HG02623 (cell line): ENCODE results near the gene MMP24OS.
"Not testable (repeated sequence)": the region's sequence is repeated elsewhere in the genome, so short reads cannot be mapped to it uniquely, and the experiment has no call there.

Experiments
- ATAC-seq: cut with Tn5 transposase; IDR thresholded peaks from one replicate; pipeline ENCODE4 v1.9.1; 2021; ENCODE audit warnings: moderate library complexity; ENCODE audit not compliant: unreplicated experiment

MMP24OS gene

GRCh38 chr20:35252598-35252997 is 25.3 kb downstream of the MMP24OS start:
- ATAC-seq = not testable (repeated sequence)

DNA sequence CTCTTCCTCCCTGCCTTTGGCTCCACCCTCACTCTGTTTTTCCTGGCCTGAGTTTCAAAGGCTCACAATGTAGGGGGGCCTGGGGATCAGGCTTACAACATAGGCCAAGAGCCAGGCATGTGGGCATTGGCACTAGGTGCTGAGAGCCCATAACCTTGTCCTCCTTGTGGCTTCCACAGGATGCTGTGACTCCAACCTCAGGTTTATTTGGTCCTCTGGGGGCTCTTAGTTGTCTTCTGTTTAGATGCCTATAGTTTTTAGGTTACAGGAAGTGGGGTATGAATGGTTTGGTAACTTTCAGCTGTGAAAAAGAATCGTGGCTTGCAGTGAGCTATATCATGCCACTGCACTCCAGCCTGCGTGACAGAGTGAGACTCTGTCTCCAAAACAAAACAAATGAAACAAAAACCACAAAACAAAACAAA is 25.9 kb downstream of the MMP24OS start:
- ATAC-seq = no peak

DNA sequence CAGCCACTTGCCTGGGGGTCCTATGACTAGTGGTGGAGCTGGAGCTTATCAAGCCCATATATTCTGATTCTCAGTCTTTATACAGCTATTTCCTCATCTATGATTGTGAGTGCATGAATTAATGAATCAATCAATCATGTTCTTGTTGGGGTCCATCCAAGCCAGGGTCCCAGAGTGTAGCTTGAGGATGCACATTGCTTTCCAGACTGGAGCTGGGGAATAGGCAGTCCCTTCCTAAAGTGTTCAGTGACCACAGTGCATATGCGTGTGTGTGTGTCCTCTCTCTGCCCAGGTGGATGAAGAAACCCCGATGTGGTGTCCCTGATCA is 26.3 kb downstream of the MMP24OS start:
- no peak for ATAC-seq

DNA sequence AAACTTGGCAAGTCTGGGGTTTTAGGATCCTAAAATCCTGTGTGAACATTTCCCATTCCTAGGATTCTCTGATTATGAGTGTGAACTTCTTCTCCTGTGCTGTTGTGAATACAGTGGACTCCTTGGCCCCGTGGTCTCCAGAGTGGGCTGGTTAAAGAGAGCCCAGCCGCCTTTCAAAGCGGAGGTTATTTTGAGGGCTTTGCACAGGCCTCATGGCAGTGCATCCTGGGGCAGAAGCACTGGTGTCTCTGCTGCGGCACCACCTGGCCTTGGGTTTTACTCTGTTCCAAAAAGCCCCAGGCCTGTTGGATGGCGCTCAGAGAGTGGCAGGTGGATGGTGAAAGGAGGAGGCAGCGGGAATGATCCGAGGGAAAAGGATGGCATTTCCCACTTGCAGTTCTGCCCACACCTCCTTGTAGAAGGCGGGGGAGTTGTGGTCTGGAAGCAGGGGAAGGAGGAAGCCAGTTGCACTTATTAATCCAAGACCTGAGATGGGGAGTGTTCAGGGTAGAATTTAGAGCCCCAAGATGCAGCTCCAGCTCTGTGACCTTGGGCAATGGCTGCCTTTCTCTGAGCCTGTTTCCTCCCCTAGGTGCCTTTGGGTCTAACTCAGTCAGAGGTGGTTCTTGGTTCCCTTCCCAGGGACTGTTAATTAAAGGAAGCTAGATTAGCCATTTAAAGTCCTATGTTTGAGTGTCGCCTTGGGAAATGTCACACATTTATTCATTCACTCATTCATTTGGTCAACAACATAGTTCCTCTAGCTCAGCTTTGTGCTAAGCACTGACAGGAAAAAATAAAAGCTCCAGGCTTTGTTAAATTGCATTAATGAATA is 29.1 kb downstream of the MMP24OS start:
- no peak for ATAC-seq

- no peak for ATAC-seq
These were observed 31.2 kb downstream of the MMP24OS start for GRCh38 chr20:35246723-35247122.

DNA sequence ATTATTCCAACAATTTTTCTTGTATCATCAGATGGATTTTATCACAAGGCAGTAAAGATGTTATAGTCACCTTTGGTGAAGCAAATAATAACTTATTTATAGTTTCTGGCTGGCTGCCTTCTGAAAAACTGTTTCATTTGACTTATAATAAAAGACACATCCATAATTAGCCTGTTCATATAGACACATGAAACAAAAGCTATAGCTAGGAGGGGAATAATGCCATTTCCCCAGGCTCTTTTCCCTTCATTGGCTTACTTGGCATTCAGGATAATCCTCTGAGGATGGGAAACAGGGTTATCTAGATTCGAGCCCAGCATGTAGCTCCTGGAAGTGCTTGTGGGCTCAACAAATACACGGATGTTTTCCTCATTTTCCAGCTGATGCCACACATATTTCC is 33.9 kb downstream of the MMP24OS start:
- no peak for ATAC-seq

DNA sequence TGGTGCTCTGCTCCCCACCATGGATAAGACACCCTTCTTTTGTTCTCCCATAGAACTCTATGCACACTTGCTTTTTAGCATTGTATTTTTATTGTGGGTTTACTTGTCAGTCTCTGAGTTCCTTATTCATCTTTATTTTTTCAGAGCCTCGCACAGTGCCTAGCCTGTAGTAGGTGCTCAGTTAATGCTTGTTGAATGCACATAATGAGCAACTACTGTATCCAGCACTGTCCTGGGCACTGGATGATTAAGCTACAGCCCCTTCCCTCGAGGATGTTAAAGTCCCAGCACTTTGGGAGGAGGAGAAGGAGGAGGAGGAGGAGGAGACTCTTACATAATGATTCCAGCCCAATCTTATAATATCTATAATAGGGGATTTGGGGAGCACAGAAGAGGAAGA is 34.6 kb downstream of the MMP24OS start:
- no peak for ATAC-seq

- ATAC-seq = no peak
These were observed 37.1 kb downstream of the MMP24OS start for GRCh38 chr20:35240811-35241293.

- ATAC-seq = no peak
These were observed 37.7 kb downstream of the MMP24OS start for GRCh38 chr20:35240083-35240810.

GRCh38 chr20:35238735-35239134 is 39.2 kb downstream of the MMP24OS start:
- no peak for ATAC-seq

GRCh38 chr20:35238170-35238569 is 39.8 kb downstream of the MMP24OS start:
- ATAC-seq = no peak

GRCh38 chr20:35237486-35237885 is 40.4 kb downstream of the MMP24OS start:
- ATAC-seq = no peak

DNA sequence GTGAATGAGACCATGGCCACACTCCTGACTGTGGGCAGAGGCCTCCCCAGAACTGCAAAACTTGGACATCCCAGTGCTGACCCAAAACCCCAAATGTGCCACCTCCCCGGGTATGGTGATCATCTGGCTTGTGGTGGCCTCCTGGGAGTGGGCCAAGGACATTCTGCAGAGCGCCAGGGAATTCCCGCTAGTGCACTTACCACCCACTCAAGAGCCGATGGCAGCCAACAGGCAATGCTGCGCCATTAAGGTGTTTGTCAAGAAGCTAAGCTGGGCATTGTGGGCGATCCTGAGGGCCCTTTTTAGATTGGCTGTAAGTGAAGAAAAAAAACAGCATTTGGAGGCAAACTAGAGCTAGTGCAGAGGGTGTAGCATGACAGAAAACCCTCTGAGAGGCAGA is 42.0 kb downstream of the MMP24OS start:
- ATAC-seq = no peak

GRCh38 chr20:35232575-35232974 is 45.3 kb downstream of the MMP24OS start:
- no peak for ATAC-seq

- ATAC-seq = no peak
These were observed 50.8 kb downstream of the MMP24OS start for GRCh38 chr20:35226884-35227681.
